Fibroblast of villous mesenchyme (primary cell): ENCODE results near the gene CFAP58. TPM values are rescaled to one million over a fixed set of nuclear protein-coding genes. Genes with fewer than 3 reads are reported as not detected.

ENCODE experiments used
- DNase-seq: peaks from one replicate; pipeline ENCODE4 v3.0.0-alpha.2; 2010; ENCODE audit warnings: low read depth
- H3K4me3 ChIP-seq: 2 replicates; pipeline ENCODE4 v1.5.1; 2011; ENCODE audit warnings: low read depth, mild to moderate bottlenecking, low read length
- CTCF ChIP-seq: IDR thresholded peaks from 2 replicates; pipeline ENCODE4 v1.5.1; 2012; ENCODE audit warnings: low read depth, mild to moderate bottlenecking, low read length; ENCODE audit not compliant: insufficient read depth
- total RNA-seq: library from RNA; depleted of rRNA; stranded (reverse); fragments of >200 nt; gene quantifications from 2 replicates; pipeline ENCODE4 v1.2.3, GENCODE V29; 2012

CFAP58 gene
- total RNA-seq, 1 donor, result 0.43 TPM

DNA sequence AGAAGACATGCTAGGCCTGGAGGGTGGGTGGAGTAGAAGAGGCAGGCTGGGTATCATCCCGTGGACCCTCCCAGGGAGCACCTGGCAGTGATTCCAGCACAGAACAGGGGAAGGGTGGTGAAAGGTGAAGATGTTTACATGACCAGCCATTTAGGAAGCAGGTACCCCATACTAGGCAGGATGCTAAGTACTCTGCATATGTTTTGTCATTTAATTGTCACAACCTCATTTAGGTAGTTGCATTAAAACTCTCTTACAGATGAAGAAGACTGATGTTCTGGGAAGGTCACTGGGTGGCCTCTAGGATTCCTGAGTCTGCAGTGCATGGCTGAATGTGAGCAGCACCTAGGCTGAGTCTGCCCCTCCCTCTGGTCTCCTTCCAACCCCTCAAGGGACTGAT lies 30.5 kb upstream of the CFAP58 start:
- H3K4me3 ChIP-seq, result no peak overlapping the region
- DNase-seq, result no peak
- no peak for TF ChIP-seq CTCF

GRCh38 chr10:104323760-104324201 lies 29.9 kb upstream of the CFAP58 start:
- no peak for DNase-seq
- no peak overlapping the region for H3K4me3 ChIP-seq
- TF ChIP-seq CTCF, result no peak

- DNase-seq, result no peak
- no peak overlapping the region for H3K4me3 ChIP-seq
- TF ChIP-seq CTCF, result no peak
Observed at GRCh38 chr10:104324221-104324686, 29.4 kb upstream of the CFAP58 start.

DNA sequence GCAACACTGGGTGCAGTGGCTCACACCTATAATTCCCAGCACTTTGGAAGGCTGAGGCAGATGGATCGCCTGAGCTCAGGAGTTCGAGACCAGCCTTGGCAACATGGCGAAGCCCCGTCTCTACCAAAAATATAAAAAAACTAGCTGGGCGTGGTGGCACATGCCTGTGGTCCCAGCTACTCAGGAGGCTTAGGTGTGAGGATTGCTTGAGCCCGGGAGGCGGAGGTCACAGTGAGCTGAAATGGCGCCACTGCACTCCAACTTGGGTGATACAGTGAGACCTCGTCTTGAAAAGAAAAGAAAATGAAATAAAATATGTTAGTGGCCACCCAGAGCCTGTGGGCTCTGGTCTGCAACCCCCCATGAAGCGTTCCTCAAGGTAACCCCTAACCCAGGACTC lies 28.7 kb upstream of the CFAP58 start:
- TF ChIP-seq CTCF, result no peak
- no peak for DNase-seq
- H3K4me3 ChIP-seq, result no peak overlapping the region

DNA sequence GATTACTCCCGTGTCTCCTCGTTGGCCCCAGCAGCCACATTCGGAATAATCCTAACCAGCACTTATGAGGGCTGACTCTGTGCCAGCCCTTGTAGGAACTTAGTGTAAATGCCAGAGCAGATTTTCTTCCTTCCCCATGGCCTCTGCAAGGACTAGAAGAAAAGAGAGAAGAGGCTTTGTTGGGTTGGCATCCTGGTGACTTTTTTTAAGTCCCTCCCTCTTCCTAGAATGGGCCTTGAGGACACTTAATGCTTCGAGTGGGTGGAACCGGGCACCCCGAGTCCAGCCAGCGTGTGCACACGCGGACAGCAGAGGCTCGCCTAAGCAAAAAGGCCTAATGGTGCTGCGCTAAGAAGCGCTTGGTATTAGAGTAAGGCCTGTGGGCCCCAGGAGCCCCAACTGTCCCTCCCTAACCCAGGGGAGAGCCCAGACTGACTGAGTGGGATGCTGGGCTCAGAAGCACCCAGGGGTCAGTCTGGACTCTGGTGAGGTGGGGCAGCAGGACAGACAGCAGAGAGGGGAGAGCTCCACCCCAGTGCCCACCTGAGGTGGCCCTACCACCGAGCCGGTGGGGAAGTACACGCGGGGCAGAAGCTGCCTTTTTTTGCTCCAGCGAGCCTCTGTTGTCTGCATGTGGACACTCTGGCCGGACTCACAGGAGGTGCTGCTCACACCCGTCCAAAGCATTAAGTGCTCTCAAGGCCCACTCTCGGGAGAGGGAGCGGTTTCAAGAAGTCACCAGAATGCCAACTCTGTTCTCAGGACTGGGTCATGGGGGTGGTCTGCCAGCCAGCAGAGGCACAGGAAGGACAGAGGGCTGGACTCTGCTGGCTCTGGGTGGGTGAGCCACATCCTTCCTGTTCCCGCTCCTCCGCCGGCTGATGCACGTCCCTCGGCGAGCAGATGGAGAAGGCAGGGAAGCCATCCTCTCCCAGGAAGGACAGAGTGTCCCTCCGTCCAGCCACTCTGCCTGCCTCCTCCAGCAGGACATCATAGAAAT lies 27.9 kb upstream of the CFAP58 start:
- DNase-seq, result no peak
- no peak overlapping the region for H3K4me3 ChIP-seq
- TF ChIP-seq CTCF, result no peak

DNA sequence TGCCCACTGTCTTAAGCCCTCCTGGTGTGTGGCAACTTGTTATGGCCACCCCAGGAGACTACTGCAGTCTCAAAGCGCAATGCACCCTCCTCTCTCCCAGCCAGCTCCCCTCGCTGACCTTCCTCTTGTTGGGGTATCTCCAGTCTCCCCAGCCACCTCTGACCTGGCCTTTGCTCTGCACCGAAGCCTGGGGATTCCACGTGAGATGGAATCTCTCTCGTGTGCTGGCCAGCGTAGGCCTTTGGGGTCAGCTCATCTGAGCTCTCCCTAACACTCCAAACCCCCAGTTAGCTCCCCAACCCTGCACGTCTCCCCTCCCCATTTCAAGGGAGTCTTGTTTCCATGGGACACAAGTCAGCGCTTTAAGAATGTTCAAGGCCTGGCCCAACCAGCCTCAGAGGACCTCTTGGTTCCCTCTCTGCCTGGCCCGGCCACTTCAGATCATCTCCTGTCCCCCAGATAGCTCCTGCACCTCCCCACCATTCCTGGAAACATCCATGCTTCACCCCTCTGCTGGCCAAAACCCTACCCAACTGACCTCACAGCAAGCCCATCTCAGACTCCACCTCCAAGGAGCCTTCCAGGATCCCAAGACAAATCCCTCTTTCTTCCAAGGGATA lies 26.5 kb upstream of the CFAP58 start:
- DNase-seq, result no peak
- H3K4me3 ChIP-seq, result no peak overlapping the region
- no peak for TF ChIP-seq CTCF
